SK-MEL-5 (cell line): ENCODE measurements around the gene NIPSNAP2. TPM values are rescaled to one million over a fixed set of nuclear protein-coding genes. Genes with fewer than 3 reads are reported as not detected.
"Not testable (repeated sequence)": the region's sequence is repeated elsewhere in the genome, so short reads cannot be mapped to it uniquely, and the experiment has no call there.

Source experiments
- DNase-seq: peaks from one replicate; pipeline ENCODE4 v3.0.0-alpha.2; 2016; ENCODE audit warnings: low read depth, low spot score
- in situ Hi-C: cut with HindIII; loops from 2 replicates; pipeline ENCODE4 v1.10.0; 2016; ENCODE audit warnings: low sequenced_read_pairs, high pct_unique_total_duplicates, low pct_unique_long_range_greater_than_20kb
- total RNA-seq: library from RNA; depleted of rRNA; stranded (reverse); fragments of >200 nt; shearing (Covaris generic); gene quantifications from 2 replicates; pipeline ENCODE4 v1.2.3, GENCODE V29; 2014

NIPSNAP2 gene
- total RNA-seq, 1 experiment from 2014 or later = 125 TPM

DNA sequence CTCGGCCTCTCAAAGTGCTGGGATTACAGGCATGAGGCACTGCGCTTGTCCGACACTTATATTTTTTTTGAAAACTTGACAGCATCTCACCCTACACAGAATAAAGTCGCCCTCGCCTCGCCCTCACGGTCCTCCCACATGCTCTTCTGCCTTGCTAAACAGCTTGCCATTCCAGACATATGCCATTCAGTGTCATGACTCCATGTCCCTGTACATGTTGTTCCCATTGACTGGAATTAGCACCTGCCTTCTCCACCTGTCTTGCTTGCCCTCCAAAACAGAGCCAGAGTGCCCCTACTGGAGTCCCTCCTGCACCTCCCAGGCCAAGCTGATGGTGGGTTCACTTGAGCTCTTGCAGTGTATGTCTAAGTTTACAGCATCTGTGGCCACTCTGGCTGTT is 6.2 kb downstream of the NIPSNAP2 start:
- in situ Hi-C loops = no loop called here
- DNase-seq = no peak

DNA sequence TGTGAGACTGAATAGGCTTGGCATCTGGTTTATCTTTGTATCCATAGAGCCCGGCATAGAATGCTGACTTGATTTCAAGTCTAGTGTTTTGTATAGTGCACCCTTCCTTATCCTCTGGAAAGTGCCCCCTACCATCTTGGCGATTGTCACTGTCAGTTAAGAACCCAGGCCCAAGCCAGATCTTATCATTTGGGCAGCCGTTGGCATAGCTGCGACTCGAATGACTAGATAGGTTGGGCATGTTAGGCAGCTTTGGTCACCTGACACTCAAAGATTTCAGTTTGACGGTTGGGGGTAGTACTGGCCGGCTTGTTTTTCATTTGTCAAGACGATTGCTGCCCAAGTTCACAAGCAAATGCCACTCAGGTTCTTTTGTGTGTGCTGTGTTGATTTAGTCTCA is 6.6 kb downstream of the NIPSNAP2 start:
- DNase-seq = no peak
- in situ Hi-C loops = no loop called here

DNA sequence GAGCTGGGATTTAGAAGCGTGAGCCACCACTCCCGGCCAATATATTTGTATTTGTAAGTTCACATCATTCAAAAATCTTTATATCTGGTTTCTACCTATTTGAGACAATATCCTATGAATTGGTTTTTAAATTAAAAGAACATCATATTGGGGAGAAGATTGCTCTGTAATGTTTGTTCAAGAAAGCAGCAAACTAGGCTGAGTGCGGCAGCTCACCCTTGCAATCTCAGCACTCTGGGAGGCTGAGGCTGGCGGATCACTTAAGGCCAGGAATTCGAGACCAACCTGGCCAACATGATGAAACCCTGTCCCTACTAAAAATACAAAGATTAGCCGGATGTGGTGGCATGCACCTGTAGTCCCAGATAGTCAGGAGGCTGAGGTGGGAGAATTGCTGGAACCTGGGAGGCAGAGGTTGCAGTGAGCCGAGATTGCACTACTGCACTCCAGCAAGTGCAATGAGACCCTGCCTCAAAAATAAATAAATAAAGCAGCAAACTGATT is 9.4 kb downstream of the NIPSNAP2 start:
- in situ Hi-C loops = no loop called here
- DNase-seq = no peak

DNA sequence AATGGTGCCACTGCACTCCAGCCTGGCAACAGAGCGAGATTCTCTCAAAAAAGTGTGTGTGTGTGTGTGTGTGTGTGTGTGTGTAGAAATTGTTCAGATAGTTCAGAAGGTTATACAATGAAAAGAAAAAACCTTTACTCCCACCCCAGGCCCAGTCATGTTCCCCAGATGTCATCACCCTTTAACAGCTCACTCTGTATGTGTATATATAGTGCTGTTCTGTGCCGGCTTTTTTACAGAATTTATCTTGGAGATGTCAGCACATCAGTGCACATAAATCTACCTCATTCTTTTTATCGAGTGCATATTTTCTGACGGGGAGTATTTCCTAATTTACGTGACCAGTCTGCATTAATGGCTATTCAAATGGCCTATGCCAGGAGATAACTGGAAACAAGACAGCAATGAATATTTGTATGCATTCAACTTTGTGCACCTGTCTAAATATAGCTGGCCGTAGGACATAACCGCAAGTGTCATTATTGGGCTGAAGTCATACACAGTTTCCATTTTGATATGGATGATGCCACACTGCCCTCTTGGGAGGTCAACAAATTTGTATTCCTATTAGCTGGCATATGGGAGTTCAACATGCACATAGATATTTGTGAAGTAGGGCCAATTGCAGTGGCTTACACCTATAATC is 11.7 kb downstream of the NIPSNAP2 start:
- in situ Hi-C loops = no loop called here
- DNase-seq = no peak

DNA sequence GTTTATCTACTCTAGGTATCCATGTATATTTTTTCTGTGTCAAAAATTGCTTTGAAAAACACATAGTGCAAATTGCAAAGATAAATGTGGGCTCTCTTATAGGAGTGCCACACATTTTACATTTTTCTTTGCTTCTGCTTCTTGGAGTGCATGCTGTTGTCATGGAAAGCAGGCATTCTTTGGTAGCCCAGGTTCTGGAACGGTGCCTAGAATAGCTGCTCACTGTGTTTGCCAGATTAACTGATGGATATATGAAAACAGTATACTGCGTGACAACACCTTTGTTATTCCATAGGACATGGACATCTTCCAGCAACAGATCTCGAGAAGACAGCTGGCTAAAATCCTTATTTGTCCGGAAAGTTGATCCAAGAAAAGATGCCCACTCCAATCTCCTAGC is 13.4 kb downstream of the NIPSNAP2 start:
- DNase-seq = no peak

DNA sequence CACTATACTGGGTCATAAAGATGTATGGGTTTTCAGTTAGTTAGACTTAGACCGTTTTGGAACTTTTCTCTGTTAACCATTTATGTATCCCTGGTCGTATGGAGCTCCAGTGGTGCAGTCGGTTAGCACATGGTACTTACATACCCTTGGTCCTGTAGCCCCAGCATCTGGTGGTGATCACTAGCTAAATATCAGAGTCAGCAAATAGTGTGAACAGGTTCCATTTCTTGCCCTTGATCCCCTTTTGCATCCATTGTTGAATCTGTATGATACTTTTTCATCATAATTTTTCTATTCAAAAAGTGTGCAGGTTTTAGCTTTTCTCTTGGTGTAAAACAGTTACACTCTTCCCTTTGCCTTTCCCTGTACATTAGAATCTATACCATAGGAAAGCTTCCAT is 15.9 kb downstream of the NIPSNAP2 start:
- DNase-seq = no peak
- in situ Hi-C loops = no loop called here

More for the DNA sequence above, 13.4 kb downstream of the NIPSNAP2 start:
- in situ Hi-C loops = no loop called here

DNA sequence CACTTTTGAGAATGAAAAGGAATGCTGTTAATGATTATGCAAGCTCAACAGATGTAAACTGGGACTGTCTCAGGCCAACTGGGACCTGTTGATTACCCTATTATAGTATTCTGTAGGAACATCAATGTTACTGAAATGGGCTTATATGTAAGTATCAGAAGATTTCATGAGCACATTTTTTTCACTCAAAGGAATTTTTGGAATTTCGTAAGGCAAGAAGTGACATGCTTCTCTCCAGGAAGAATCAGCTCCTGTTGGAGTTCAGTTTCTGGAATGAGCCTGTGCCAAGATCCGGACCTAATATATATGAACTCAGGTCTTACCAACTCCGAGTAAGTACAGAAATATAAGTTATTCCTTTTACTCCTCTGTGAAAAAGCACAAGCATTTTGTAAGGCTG is 19.2 kb downstream of the NIPSNAP2 start:
- in situ Hi-C loops = no loop called here
- no peak for DNase-seq

DNA sequence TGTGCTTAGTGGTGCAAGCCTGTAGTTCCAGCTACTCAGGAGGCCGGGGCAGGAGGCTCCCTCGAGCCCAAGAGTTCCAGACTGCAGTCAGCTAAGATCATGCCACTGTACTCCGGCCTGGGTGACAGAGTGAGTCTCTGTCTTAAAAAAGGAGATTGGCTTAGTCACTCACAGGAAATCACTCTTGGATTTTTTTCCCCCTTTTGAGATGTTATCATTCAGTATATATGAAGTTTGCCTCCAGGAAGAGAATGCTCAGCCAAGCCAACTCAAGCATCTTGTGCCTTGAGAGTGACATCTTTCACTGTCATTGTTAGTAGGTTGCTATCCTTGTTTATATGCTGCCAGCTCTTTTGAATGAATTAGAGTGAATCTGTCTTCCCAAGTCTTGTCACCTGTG is 28.0 kb downstream of the NIPSNAP2 start:
- in situ Hi-C loops = no loop called here
- no peak for DNase-seq

DNA sequence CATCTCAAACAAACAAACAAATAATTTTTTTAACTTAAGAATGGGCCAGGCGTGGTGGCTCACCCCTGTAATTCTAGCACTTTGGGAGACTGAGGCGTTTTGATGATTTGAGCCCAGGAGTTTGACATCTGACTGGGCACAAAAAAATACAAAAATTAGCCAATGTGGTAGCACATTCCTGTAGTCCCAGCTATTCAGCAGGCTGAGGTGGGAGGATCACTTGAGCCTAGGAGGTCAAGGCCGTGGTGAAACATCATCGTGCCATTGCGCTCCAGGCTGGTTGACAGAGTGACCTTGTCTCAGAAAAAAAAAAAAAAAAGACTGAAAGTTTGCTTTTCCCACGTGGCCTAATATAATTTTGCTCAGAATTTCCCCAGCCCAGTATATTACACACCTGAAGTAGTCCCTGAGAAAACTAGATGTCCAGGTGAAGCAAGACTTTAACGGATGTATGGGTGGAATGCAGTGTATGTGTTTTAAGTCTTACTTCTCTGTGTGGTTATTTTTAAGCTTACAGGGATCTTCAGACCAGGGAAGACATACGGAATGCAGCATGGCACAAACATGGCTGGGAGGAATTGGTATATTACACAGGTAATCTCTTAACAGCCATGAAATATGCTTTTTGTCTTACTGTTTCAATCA is 32.6 kb downstream of the NIPSNAP2 start:
- in situ Hi-C loops = no loop called here
- no peak for DNase-seq

DNA sequence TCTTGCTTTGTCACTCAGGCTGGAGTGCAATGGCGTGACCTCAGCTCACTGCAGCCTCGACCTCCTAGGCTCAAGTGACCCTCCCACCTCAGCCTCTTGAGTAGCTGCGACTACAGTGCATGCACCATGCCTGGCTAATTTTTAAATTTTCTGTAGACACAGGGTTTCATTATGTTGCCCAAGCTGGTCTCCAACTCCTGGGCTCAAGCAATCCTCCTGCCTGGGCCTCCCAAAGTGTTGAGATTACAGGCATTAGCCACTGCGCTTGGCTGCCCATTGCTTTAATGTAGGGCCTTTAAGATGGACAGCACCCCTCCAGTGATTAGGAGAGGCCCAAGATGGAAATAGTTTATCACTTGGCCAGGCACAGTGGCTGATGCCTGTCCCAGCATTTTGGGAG is 39.4 kb downstream of the NIPSNAP2 start:
- DNase-seq = no peak
- in situ Hi-C loops = no loop called here

DNA sequence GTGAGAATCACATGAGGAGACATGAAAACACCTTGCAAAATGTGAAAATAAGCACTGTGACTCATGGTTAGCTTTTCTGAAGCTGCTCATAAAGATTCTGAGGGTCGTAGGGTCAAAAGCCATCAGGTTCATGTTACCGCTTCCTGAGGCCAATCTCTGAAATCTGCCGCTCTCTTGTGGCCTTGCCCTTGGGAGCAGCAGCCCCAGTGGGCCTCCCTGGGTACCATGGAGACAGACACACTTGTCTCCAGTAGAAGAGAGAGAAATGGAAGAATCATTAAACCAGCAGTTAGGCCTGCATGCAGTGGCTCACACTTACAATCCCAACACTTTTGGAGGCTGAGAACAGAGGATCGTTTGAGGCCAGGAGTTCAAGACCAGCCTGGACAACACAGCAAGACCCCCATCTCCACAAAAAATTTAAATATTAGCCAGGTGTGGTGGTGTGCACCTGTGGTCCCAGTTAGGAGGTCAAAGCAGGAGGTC is 42.8 kb downstream of the NIPSNAP2 start:
- peak; percentile 56 for DNase-seq
- in situ Hi-C loops = no loop called here

DNA sequence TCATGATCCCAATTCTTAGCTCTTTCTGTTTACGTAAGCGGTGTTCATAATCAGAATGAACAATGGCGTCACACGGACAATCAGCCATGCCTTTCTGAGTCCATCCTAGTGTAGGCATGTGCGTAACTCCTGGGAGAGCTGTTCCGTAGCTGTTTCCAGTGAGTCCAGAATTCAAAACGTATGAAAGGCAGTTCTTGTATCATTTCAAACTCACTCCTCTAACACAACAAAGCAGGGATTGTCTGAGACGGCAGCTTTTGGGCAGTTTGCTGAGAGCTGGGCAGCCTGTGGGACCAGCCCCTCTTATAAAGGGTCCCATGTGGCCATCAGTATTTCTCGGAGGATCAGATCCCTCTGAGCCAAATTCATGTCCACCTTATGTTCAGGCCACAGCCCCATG is 43.5 kb downstream of the NIPSNAP2 start:
- in situ Hi-C loops = no loop called here

DNA sequence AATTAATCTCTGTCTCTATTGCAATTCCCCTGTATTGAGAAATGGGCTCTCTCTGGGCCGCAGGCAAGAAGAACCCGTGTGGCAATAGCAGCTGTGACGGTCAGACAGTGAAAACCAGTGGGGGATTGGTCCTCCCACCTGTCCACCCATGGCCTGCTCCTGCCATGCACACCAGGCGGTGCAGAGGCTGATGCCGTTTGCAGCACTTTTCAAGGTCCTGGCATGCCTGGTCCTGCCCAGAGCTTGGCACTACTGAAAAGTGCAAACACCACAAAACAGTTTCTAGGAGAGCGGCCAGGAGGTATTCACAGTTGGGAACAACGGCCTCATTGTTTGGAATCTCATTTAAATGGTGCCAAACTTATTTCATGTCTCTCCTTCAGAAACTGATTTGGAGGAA is 45.3 kb downstream of the NIPSNAP2 start:
- in situ Hi-C loops = no loop called here
- peak; percentile 89 for DNase-seq

More for the DNA sequence above, 43.5 kb downstream of the NIPSNAP2 start:
- DNase-seq = peak; percentile 100

DNA sequence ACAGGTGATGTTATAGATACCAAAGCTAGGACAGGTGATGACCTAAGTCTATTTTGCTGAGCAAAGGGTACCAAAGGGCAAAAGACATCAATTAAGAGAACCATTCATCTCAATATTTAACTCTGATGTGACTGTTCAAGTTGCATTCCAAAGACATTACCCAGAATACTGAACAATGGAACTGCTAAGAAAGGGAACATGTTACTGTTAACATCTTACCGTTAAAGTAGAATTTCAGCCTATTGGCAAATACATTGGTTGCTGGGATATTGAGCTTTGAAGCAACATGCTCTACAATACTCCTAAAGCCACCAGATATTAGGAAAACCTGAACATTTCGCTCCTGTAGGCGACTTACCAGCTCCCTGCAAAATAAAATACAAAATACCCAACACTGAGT is 52.6 kb downstream of the NIPSNAP2 start:
- DNase-seq, in situ Hi-C loops: not testable (repeated sequence)

DNA sequence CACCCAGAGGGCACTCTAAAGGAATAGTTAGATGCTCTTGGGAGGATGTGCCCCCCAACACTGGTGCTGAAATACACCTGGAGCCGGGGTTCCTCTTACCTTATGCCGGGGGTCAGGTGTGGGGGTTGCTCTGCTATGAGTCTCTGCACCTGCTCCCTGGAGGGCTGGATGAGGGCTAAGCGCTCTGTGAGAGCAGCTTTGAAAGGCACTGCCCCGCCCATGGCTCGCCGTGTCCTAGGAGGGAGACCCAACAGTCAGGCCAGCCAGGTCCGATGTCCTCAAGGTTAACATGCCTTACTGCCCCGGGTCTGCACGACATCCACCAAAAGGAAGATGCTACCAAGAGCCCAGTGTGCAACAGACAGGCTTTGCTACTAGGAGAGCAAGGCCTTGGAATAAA is 55.1 kb downstream of the NIPSNAP2 start:
- in situ Hi-C loops = no loop called here

DNA sequence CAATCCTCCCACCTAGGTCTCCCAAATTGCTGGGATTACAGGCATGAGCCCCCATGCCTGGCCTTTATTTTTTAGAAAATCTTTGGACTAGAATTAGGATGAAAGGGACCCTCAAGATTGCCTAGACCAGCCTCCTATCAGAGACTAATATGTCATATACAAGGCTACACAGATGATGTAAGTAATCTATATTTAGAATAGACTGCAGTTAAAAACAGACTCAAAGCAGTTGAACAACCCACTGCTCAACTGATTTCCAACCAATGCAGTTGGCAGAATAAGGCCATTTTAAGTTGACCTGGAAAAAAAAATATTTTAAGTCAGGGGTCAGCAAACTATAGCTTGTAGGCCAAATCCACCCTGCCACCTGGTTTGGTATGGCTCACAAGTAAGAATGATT is 59.1 kb downstream of the NIPSNAP2 start:
- DNase-seq = no peak
- in situ Hi-C loops = no loop called here

More for the DNA sequence above, 55.1 kb downstream of the NIPSNAP2 start:
- no peak for DNase-seq

DNA sequence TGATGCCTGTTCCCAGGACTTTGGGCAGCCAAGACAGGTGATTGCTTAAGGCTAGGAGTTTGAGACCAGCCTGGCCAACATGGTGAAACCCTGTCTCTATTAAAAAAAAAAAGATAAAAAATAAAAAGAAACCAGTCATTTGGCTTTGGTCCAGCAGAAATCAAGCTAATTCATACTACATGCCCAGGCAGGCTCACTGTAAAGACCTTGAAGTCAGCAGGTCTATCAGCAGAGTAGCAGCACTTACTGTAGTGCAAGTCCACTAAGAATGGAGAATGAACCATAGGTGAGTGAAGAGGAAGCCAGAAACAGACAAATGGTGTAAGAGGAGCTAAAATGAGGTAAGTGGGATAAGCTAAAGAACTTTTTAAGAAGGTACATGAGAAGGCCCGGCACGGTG is 62.2 kb downstream of the NIPSNAP2 start:
- in situ Hi-C loops = no loop called here

DNA sequence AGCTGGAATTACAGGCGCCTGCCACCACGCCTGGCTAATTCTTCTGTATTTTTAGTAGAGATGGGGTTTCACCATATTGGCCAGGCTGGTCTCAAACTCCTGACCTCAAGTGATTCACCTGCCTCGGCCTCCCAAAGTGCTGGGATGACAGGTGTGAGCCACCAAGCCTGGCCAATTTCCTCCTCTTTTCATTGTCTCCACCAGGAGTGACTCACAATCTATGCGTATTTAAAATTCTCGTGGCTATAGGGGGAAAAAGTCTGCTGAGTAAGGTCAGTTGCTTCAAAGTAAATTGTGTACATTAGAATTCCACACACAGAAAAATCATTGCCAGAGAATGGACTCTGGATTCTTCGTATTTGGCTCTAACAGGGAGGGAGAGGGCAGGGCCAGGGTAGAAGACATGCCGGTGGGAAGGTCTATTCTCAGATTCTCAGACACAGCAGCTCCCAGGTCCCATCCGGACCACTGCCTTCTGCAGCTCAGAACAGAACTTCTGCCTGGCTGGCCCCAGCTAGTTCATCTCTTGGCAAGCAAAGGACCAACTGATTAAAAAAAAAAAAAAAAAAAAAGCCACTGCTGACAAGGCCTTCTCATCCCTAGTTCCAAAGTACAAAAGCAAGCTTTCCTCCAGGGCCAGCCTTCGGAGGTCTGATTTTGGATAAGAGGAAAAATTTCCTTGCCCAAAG is 64.7 kb downstream of the NIPSNAP2 start:
- DNase-seq = no peak
- in situ Hi-C loops = no loop called here

More for the DNA sequence above, 62.2 kb downstream of the NIPSNAP2 start:
- DNase-seq = no peak
